ENCODE results near the gene GALE.

DNA sequence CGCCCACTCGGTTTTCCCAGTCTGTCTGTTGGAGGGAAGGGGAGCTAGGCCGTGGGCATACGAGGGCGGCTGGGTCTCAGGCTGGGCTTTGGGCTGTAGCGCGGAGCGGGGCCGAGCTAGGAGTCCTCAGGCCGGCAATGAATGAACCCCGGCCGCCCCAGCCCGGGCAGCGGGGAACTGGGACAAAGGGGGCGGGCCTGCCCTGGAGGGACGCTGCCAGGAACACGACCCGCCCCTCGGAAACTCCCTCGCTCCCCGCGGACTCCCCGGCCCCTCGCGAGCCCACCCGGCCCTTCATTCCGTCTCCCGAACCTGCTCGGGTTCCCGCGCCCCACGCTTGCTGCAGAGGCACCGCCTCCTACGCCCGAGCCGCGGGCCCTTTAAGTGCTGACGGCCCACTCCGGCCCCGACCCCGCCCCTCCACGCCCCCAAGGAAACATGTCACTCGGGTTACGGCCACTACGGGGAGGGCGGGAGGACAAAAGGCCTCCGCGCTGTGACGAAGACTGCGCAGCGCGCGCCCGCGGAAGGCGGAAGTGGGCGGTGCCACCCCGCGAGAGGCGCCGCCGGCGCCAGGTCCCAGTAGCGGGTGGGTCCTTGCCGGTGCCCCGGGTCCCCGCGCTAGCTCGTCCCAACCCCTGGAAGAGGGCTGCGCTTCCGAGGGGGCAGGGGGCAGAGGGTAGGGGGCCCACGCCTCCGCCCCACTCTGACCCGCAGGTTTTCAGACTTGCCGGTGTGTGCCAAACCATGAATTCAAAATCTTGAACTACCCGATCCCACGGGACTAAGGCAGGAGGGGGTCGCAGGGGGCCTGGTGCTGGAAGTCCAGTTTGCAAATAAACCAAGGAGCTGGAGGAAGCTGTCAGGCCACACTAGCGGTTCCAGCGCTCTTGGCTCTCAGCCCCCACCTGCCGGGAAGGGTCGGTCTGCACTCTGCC lies at the start of gene GALE:
- no peak for TF ChIP-seq EZH2 (IDR thresholded peaks at IDR 0.05; ENCODE audit: borderline replicate concordance, low read length)
- TF ChIP-seq, protein P1, sequence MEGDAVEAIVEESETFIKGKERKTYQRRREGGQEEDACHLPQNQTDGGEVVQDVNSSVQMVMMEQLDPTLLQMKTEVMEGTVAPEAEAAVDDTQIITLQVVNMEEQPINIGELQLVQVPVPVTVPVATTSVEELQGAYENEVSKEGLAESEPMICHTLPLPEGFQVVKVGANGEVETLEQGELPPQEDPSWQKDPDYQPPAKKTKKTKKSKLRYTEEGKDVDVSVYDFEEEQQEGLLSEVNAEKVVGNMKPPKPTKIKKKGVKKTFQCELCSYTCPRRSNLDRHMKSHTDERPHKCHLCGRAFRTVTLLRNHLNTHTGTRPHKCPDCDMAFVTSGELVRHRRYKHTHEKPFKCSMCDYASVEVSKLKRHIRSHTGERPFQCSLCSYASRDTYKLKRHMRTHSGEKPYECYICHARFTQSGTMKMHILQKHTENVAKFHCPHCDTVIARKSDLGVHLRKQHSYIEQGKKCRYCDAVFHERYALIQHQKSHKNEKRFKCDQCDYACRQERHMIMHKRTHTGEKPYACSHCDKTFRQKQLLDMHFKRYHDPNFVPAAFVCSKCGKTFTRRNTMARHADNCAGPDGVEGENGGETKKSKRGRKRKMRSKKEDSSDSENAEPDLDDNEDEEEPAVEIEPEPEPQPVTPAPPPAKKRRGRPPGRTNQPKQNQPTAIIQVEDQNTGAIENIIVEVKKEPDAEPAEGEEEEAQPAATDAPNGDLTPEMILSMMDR (IDR thresholded peaks at IDR 0.05; ENCODE audit: low read length): no peak

All from OCI-LY1 (cell line).